ENCODE results near the gene PTPN1.

The PTPN1 gene

DNA sequence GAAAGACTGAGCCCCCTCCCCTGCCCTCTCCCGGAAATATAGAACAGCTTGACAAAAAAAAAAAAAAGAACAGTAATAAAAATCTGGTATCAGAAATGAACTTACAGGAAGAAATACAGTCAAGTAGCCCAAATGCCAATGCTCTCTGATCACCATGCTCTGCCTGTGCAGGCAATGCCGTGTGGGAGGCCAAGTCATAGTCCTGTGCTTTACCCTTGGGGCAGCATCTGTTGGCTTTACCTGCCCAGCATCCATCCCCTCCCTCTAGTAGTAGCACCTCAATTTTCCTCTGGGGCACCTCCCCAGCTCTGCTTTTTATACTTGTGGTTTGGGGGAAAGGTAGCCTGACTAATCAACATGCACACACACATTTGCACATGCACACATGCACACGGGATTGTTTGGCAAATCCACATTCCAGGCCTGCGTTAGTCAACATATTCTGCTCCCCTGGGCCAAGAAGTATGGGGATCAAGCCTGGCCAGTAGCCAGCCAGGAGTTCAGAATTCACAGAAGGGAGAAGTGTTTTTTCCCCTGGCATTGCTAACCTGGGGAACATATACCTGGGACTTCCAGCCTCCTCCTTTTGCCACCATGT is 111.0 kb downstream of the PTPN1 start:
- H3K79me2 ChIP-seq (ENCODE audit: insufficient read depth, low read length), result no peaks in the 10 kb centered on the region
- peaks cover 6% of the 10 kb centered on the region; the same call in 1 of the 2 replicates for H3K27me3 ChIP-seq (ENCODE audit: insufficient read depth, low read length)
- no peak overlapping the region for H2AFZ ChIP-seq (ENCODE audit: low read length)
- H3K4me1 ChIP-seq (ENCODE audit: insufficient read depth, low read length, severe bottlenecking), result no peaks in the 10 kb centered on the region
- no peak overlapping the region for H3K27ac ChIP-seq (ENCODE audit: low read depth, low read length, poor library complexity, severe bottlenecking)
- peaks cover 4% of the 10 kb centered on the region; the same call in 1 of the 2 replicates for H3K9me3 ChIP-seq (ENCODE audit: low read length)
- no peaks in the 10 kb centered on the region for H4K20me1 ChIP-seq (ENCODE audit: insufficient read depth, low read length)
- no peak overlapping the region for H3K9ac ChIP-seq (ENCODE audit: low read length)
- H3F3A ChIP-seq (ENCODE audit: insufficient read depth, low read length), result no peaks in the 10 kb centered on the region
- H3K9me2 ChIP-seq (ENCODE audit: low read depth, low read length), result no peaks in the 10 kb centered on the region
- no peaks in the 10 kb centered on the region; the same call in 1 of the 2 replicates for H3K36me3 ChIP-seq (ENCODE audit: insufficient read depth, low read length)
- TF ChIP-seq EZH2 (IDR thresholded peaks at IDR 0.05; ENCODE audit: borderline replicate concordance, low read length), result no peak
- TF ChIP-seq, protein P1, sequence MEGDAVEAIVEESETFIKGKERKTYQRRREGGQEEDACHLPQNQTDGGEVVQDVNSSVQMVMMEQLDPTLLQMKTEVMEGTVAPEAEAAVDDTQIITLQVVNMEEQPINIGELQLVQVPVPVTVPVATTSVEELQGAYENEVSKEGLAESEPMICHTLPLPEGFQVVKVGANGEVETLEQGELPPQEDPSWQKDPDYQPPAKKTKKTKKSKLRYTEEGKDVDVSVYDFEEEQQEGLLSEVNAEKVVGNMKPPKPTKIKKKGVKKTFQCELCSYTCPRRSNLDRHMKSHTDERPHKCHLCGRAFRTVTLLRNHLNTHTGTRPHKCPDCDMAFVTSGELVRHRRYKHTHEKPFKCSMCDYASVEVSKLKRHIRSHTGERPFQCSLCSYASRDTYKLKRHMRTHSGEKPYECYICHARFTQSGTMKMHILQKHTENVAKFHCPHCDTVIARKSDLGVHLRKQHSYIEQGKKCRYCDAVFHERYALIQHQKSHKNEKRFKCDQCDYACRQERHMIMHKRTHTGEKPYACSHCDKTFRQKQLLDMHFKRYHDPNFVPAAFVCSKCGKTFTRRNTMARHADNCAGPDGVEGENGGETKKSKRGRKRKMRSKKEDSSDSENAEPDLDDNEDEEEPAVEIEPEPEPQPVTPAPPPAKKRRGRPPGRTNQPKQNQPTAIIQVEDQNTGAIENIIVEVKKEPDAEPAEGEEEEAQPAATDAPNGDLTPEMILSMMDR (IDR thresholded peaks at IDR 0.05; ENCODE audit: low read length), result no peak
- H3K4me2 ChIP-seq (ENCODE audit: low read length), result no peak overlapping the region
- H3K4me3 ChIP-seq (ENCODE audit: low read depth, low read length, poor library complexity, severe bottlenecking), result no peak overlapping the region

DNA sequence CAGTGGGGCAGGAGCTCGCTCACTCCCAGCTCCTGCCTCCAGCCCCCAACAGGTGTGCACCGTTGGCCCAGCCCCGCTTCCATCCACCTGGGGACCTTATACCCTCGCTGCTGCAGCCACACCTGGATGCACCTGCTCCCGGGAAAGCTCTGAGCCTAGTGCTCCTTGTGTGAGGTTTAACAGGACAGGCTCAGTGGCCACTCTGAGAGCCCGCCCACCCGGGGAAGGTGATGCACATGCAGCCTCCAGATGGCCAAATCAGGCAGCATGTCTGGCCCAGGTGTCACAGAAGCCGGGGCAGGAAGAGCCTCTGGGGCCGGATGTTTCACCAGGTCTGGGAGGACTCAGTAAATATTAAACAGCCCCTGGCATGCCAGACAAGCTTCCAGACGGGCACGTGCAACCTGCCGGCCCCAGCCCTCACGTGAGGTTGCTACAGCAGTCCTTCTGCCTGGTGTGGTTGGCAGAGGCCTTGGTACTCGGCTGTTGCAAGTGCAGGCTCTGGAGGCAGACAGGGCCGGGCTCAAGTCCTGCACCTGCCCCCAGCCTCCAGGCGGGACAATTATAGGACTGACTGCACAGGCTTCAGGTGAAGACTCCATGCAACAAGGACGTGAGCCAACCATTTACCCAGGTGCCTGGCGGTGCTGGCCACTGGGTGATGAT is 114.3 kb downstream of the PTPN1 start:
- H3K4me1 ChIP-seq (ENCODE audit: insufficient read depth, low read length, severe bottlenecking), result no peaks in the 10 kb centered on the region
- H3K4me3 ChIP-seq (ENCODE audit: low read depth, low read length, poor library complexity, severe bottlenecking), result no peak overlapping the region
- H3K9me3 ChIP-seq (ENCODE audit: low read length), result peaks cover 4% of the 10 kb centered on the region; the same call in 1 of the 2 replicates
- H3K27ac ChIP-seq (ENCODE audit: low read depth, low read length, poor library complexity, severe bottlenecking), result no peak overlapping the region
- no peaks in the 10 kb centered on the region for H3F3A ChIP-seq (ENCODE audit: insufficient read depth, low read length)
- H2AFZ ChIP-seq (ENCODE audit: low read length), result no peak overlapping the region
- H4K20me1 ChIP-seq (ENCODE audit: insufficient read depth, low read length), result no peaks in the 10 kb centered on the region
- H3K9ac ChIP-seq (ENCODE audit: low read length), result no peak overlapping the region
- H3K4me2 ChIP-seq (ENCODE audit: low read length), result no peak overlapping the region
- no peaks in the 10 kb centered on the region for H3K79me2 ChIP-seq (ENCODE audit: insufficient read depth, low read length)
- H3K36me3 ChIP-seq (ENCODE audit: insufficient read depth, low read length), result no peaks in the 10 kb centered on the region; the same call in 1 of the 2 replicates
- no peaks in the 10 kb centered on the region for H3K9me2 ChIP-seq (ENCODE audit: low read depth, low read length)
- peaks cover 6% of the 10 kb centered on the region; the same call in 1 of the 2 replicates for H3K27me3 ChIP-seq (ENCODE audit: insufficient read depth, low read length)
- TF ChIP-seq EZH2 (IDR thresholded peaks at IDR 0.05; ENCODE audit: borderline replicate concordance, low read length), result no peak
- TF ChIP-seq, protein P1 (IDR thresholded peaks at IDR 0.05; ENCODE audit: low read length), result no peak

- H3K4me1 ChIP-seq (ENCODE audit: insufficient read depth, low read length, severe bottlenecking), result no peaks in the 10 kb centered on the region
- H3K9me2 ChIP-seq (ENCODE audit: low read depth, low read length), result no peaks in the 10 kb centered on the region
- H3K27ac ChIP-seq (ENCODE audit: low read depth, low read length, poor library complexity, severe bottlenecking), result no peak overlapping the region
- H3K36me3 ChIP-seq (ENCODE audit: insufficient read depth, low read length), result no peaks in the 10 kb centered on the region; the same call in 1 of the 2 replicates
- no peak overlapping the region for H2AFZ ChIP-seq (ENCODE audit: low read length)
- H3K79me2 ChIP-seq (ENCODE audit: insufficient read depth, low read length), result no peaks in the 10 kb centered on the region
- peaks cover 3% of the 10 kb centered on the region; the same call in 1 of the 2 replicates for H3K27me3 ChIP-seq (ENCODE audit: insufficient read depth, low read length)
- peaks cover 2% of the 10 kb centered on the region; the same call in 1 of the 2 replicates for H3K9me3 ChIP-seq (ENCODE audit: low read length)
- no peaks in the 10 kb centered on the region for H4K20me1 ChIP-seq (ENCODE audit: insufficient read depth, low read length)
- H3F3A ChIP-seq (ENCODE audit: insufficient read depth, low read length), result no peaks in the 10 kb centered on the region
- no peak overlapping the region for H3K4me2 ChIP-seq (ENCODE audit: low read length)
- no peak overlapping the region for H3K9ac ChIP-seq (ENCODE audit: low read length)
- no peak overlapping the region for H3K4me3 ChIP-seq (ENCODE audit: low read depth, low read length, poor library complexity, severe bottlenecking)
- TF ChIP-seq, protein P1 (IDR thresholded peaks at IDR 0.05; ENCODE audit: low read length), result peak; percentile 66
- TF ChIP-seq EZH2 (IDR thresholded peaks at IDR 0.05; ENCODE audit: borderline replicate concordance, low read length), result no peak
These were observed 115.9 kb downstream of the PTPN1 start for GRCh38 chr20:50625986-50626677.
